ENCODE data around the gene REEP3. TPM values are rescaled to one million over a fixed set of nuclear protein-coding genes. Genes with fewer than 3 reads are reported as not detected.

Gene REEP3
- total and polyA plus RNA-seq, 2 of the 4 experiments (the other 2 are of a cell fraction), result 11.7 to 28.9 TPM

DNA sequence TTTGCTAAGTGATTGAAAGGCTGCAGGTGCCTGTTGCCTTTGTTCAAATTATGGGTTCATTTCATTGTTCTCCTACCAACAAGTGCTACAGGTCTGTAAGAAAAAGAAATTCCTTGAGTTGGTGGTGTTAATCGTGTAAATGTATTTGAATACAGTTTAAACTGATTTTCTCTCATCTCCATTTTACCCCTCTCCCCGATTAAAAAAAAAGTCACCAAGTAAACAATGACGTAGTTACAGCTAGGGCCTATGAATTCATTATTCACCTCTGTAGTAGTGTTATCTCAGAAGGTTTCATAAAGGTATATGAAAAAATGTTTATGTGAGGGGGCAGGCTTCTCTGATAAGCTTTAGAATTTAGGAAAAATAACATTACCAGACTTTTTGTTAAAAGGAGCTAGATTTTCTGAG, 1.1 kb downstream of the REEP3 start:
- CTCF ChIA-PET, result interaction anchor here (0.6 to 1.0 kb wide), 2 partner anchors 37 to 123 kb away, joined by 3 to 4 read pairs; no protein-coding TSS in a partner anchor
- Histone ChIP-seq H4K91ac (ENCODE audit: insufficient read depth, low read depth, low read length) (peak overlapping the region; percentile 83; the same call in 1 of the 2 replicates), H3K4me1 (ENCODE audit: control insufficient read depth, insufficient read depth, low read length) (peaks cover 6% of the 10 kb centered on the region), H3K9ac (ENCODE audit: low read depth, low read length) (peak overlapping the region; percentile 82), H3K79me1 (ENCODE audit: low read depth in 1 of 2, low read length in 2 of 2) (peaks cover 32 to 56% of the 10 kb centered on the region in 2 experiments), H2BK20ac (ENCODE audit: low read depth, low read length) (no peak overlapping the region), H2AK9ac (replicated peaks; ENCODE audit: low read depth, low read length, poor library complexity) (peak overlapping the region; percentile 89), H3K4me3 (ENCODE audit: insufficient read depth, low read depth, low read length) (peak overlapping the region; percentile 79), H2AFZ (replicated peaks; ENCODE audit: low read length, poor library complexity) (peak overlapping the region; percentile 98), H2BK5ac (ENCODE audit: low read depth, low read length, poor library complexity, severe bottlenecking) (peak overlapping the region; percentile 77), H3K9me3 (ENCODE audit: control insufficient read depth, insufficient read depth, low read length) (peaks cover 2% of the 10 kb centered on the region; the same call in 1 of the 2 replicates), H3K4ac (ENCODE audit: low read depth, low read length) (peak overlapping the region; percentile 84), H3K9me1 (ENCODE audit: insufficient read depth, low read length) (peaks cover 9% of the 10 kb centered on the region; the same call in 1 of the 2 replicates), H4K5ac (ENCODE audit: low read depth, low read length) (peak overlapping the region; percentile 54; the same call in 1 of the 2 replicates), H4K20me1 (ENCODE audit: insufficient read depth, low read length) (peaks cover 6% of the 10 kb centered on the region; the same call in 1 of the 2 replicates), H3K56ac (ENCODE audit: extremely low read depth, insufficient read depth, low read length) (peak overlapping the region; percentile 91), H3K14ac (replicated peaks; ENCODE audit: low read depth, low read length) (peak overlapping the region; percentile 79; the same call in 1 of the 2 replicates), H4K8ac (ENCODE audit: low read depth in 2 of 2, low read length in 2 of 2) (peak overlapping the region; percentile 83 to 97; a peak in 2 of 4 replicates), H3K23ac (ENCODE audit: low read depth, low read length) (peak overlapping the region; percentile 88), H3K27ac (ENCODE audit: insufficient read depth, low read length) (peak overlapping the region; percentile 95), H2AK5ac (ENCODE audit: low read depth, low read length) (no peak overlapping the region), H2BK15ac (ENCODE audit: low read depth, low read length) (no peak overlapping the region), H3K18ac (ENCODE audit: low read depth, low read length) (peak overlapping the region; percentile 20; the same call in 1 of the 2 replicates), H3K36me3 (ENCODE audit: control insufficient read depth, insufficient read depth, low read length) (no peaks in the 10 kb centered on the region), H3K4me2 (ENCODE audit: low read depth, low read length) (peak overlapping the region; percentile 94), H2BK120ac (ENCODE audit: low read depth, low read length) (peak overlapping the region; percentile 80; the same call in 1 of the 2 replicates), H3K27me3 (ENCODE audit: control insufficient read depth, insufficient read depth, low read length) (no peaks in the 10 kb centered on the region)
- TF ChIP-seq, protein P1, sequence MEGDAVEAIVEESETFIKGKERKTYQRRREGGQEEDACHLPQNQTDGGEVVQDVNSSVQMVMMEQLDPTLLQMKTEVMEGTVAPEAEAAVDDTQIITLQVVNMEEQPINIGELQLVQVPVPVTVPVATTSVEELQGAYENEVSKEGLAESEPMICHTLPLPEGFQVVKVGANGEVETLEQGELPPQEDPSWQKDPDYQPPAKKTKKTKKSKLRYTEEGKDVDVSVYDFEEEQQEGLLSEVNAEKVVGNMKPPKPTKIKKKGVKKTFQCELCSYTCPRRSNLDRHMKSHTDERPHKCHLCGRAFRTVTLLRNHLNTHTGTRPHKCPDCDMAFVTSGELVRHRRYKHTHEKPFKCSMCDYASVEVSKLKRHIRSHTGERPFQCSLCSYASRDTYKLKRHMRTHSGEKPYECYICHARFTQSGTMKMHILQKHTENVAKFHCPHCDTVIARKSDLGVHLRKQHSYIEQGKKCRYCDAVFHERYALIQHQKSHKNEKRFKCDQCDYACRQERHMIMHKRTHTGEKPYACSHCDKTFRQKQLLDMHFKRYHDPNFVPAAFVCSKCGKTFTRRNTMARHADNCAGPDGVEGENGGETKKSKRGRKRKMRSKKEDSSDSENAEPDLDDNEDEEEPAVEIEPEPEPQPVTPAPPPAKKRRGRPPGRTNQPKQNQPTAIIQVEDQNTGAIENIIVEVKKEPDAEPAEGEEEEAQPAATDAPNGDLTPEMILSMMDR (conservative IDR thresholded peaks at IDR 0.05; ENCODE audit: low read depth, low read length), result no peak
- TF ChIP-seq FOS (IDR thresholded peaks at IDR 0.05; ENCODE audit: low read depth, low read length) (no peak), CEBPB (IDR thresholded peaks at IDR 0.05; ENCODE audit: low read depth, low read length) (no peak), MXI1 (IDR thresholded peaks at IDR 0.05; ENCODE audit: borderline replicate concordance, low read depth, low read length) (no peak), MAFK (IDR thresholded peaks at IDR 0.05; ENCODE audit: low read depth, low read length) (no peak), CHD1 (IDR thresholded peaks at IDR 0.05; ENCODE audit: low read depth, low read length) (no peak), NFE2L2 (IDR thresholded peaks at IDR 0.05; ENCODE audit: low read depth, low read length) (no peak), SMC3 (IDR thresholded peaks at IDR 0.05; ENCODE audit: low read depth, low read length) (no peak), BHLHE40 (IDR thresholded peaks at IDR 0.05; ENCODE audit: low read depth, low read length) (no peak), MAZ (IDR thresholded peaks at IDR 0.05; ENCODE audit: borderline replicate concordance, low read depth, low read length) (no peak), RCOR1 (IDR thresholded peaks at IDR 0.05; ENCODE audit: insufficient replicate concordance, low read length) (no peak), POLR2A (IDR thresholded peaks at IDR 0.05; ENCODE audit: low read depth, low read length) (no peak), RFX5 (IDR thresholded peaks at IDR 0.05; ENCODE audit: low read depth, low read length) (no peak), RAD21 (IDR thresholded peaks at IDR 0.05; ENCODE audit: low read length) (no peak)
- TF ChIP-seq, protein P2, sequence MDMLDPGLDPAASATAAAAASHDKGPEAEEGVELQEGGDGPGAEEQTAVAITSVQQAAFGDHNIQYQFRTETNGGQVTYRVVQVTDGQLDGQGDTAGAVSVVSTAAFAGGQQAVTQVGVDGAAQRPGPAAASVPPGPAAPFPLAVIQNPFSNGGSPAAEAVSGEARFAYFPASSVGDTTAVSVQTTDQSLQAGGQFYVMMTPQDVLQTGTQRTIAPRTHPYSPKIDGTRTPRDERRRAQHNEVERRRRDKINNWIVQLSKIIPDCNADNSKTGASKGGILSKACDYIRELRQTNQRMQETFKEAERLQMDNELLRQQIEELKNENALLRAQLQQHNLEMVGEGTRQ (IDR thresholded peaks at IDR 0.05; ENCODE audit: low read depth, low read length), result no peak
- TF ChIP-seq, protein P3, sequence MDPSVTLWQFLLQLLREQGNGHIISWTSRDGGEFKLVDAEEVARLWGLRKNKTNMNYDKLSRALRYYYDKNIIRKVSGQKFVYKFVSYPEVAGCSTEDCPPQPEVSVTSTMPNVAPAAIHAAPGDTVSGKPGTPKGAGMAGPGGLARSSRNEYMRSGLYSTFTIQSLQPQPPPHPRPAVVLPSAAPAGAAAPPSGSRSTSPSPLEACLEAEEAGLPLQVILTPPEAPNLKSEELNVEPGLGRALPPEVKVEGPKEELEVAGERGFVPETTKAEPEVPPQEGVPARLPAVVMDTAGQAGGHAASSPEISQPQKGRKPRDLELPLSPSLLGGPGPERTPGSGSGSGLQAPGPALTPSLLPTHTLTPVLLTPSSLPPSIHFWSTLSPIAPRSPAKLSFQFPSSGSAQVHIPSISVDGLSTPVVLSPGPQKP (IDR thresholded peaks at IDR 0.05; ENCODE audit: borderline replicate concordance, low read depth, low read length), result no peak
- in situ Hi-C loops (cut with MboI; ENCODE audit: low sequenced_read_pairs) (no loop called here), intact Hi-C loops (cut with micrococcal nuclease) (loop anchor here (1.0 to 5.0 kb wide), 6 partner anchors 57 to 315 kb away; partner anchors contain the start of gene JMJD1C), dilution Hi-C loops (cut with HindIII; ENCODE audit: low sequenced_read_pairs, unreplicated experiment) (no loop called here)
- no peak for ATAC-seq (ENCODE audit: low read depth)
- BruUV-seq (replicated peaks), result TSS peak; percentile 26
- no CpG with 5 or more reads among the region's 3 CpGs for WGBS, 2 experiments (ENCODE audit: extremely low coverage in 2 of 2, insufficient read length in 1 of 2)
- DNase-seq, result peak; percentile 47
- POLR2A ChIA-PET (ENCODE audit: unreplicated experiment), result interaction anchor here (0.6 kb wide), 1 partner anchor 94 kb away, joined by 3 read pairs; no protein-coding TSS in a partner anchor

All from IMR-90 (cell line).